Right lobe of liver (tissue), 4 donors: ENCODE results near the gene MCAM.

Source experiments
- CTCF ChIP-seq, 4 donors: fragments of 200-600 bp in 3 of 4; fragments of 450-650 bp in 1 of 4; IDR thresholded peaks; one replicate each; pipeline versions ENCODE4 v1.5.1 to v1.8.0; 2016 to 2022; ENCODE audit warnings: antibody characterized with exemption in 4 of 4, mild to moderate bottlenecking in 2 of 4
- POLR2A ChIP-seq: fragments of 450-650 bp; IDR thresholded peaks from one replicate; pipeline ENCODE4 v1.6.1; 2017; ENCODE audit warnings: antibody characterized with exemption, mild to moderate bottlenecking
- donor health status: DM: no; HTN: no; CAD: no.
- donor health status: DM: no; HTN: no; CAD: no.
- donor health status: DM: no; HTN: yes; CAD: no.

GRCh38 chr11:119336744-119337469, 20.0 kb upstream of the MCAM start:
- no peak for TF ChIP-seq POLR2A
- no peak for TF ChIP-seq CTCF (IDR thresholded peaks at IDR 0.05)
